HG02970 (cell line): ENCODE data around the gene L1CAM.

ENCODE experiments used
- ATAC-seq: cut with Tn5 transposase; IDR thresholded peaks from one replicate; pipeline ENCODE4 v1.9.1; 2021; ENCODE audit warnings: mild to moderate bottlenecking, moderate library complexity, moderate number of reproducible peaks; ENCODE audit not compliant: unreplicated experiment, low FRiP score

Gene L1CAM

GRCh38 chrX:153816831-153817690 lies 68.9 kb downstream of the L1CAM start:
- no peak for ATAC-seq

GRCh38 chrX:153814591-153815315 lies 71.2 kb downstream of the L1CAM start:
- ATAC-seq: no peak

GRCh38 chrX:153813161-153813560 lies 72.8 kb downstream of the L1CAM start:
- no peak for ATAC-seq

GRCh38 chrX:153812220-153812619 lies 73.8 kb downstream of the L1CAM start:
- ATAC-seq: no peak
